CD4-positive, alpha-beta T cell (primary cell): ENCODE results near the gene SCAND1. TPM values are rescaled to one million over a fixed set of nuclear protein-coding genes. Genes with fewer than 3 reads are reported as not detected.

ENCODE experiments used
- ATAC-seq: fragments of 200-7000 bp; cut with Tn5 transposase; one replicate; pipeline ENCODE4 v1.10.0; 2022; ENCODE audit warnings: mild to moderate bottlenecking; ENCODE audit not compliant: poor library complexity
- CTCF ChIA-PET: fragments of 350-600 bp; sonication (Branson Sonifier 250); formaldehyde crosslinking; loops from one replicate; lab custom pipeline; 2021; ENCODE audit warnings: antibody characterized with exemption, inconsistent platforms; lab: Charles Lee
- POLR2A ChIA-PET: fragments of 350-600 bp; sonication (Branson Sonifier 250); formaldehyde crosslinking; loops from one replicate; lab custom pipeline; 2021; ENCODE audit warnings: antibody characterized with exemption, inconsistent platforms; lab: Charles Lee
- DNase-seq, 14 experiments: peaks; one replicate each; pipeline ENCODE4 v3.0.0-alpha.2; 2013 to 2020; ENCODE audit warnings: mixed read lengths in 2 of 14
- H3K27ac ChIP-seq, 2 donors: one replicate each; pipeline versions ENCODE4 v1.5.1 to v1.7.0; 2013; ENCODE audit warnings: low read length in 2 of 2, low read depth in 1 of 2, mild to moderate bottlenecking in 1 of 2
- H3K27me3 ChIP-seq, 2 experiments: 1 replicate in 1 of 2; 2 replicates in 1 of 2; pipeline versions ENCODE4 v1.6.1 to v1.7.0; 2013; ENCODE audit warnings: low read length in 2 of 2, control low read depth in 1 of 2, mild to moderate bottlenecking in 1 of 2, moderate library complexity in 1 of 2; ENCODE audit not compliant: insufficient read depth in 2 of 2, control insufficient read depth in 1 of 2
- H3K36me3 ChIP-seq: one replicate; pipeline ENCODE4 v1.6.1; 2013; ENCODE audit warnings: low read length, control low read depth; ENCODE audit not compliant: insufficient read depth
- H3K4me1 ChIP-seq: one replicate; pipeline ENCODE4 v1.6.1; 2013; ENCODE audit warnings: low read length, control low read depth; ENCODE audit not compliant: insufficient read depth
- H3K4me3 ChIP-seq: one replicate; pipeline ENCODE4 v1.5.1; 2013; ENCODE audit warnings: mild to moderate bottlenecking, low read length, moderate library complexity
- H3K9me3 ChIP-seq, 2 experiments: 1 replicate in 1 of 2; 2 replicates in 1 of 2; pipeline versions ENCODE4 v1.6.1 to v1.7.0; 2013; ENCODE audit warnings: low read length in 2 of 2, mild to moderate bottlenecking in 2 of 2, control low read depth in 1 of 2, moderate library complexity in 1 of 2; ENCODE audit not compliant: control insufficient read depth in 1 of 2, insufficient read depth in 1 of 2
- H3K27ac Mint-ChIP-seq: one replicate; pipeline ENCODE4 v1.8.0; 2020; ENCODE audit warnings: mixed read lengths
- H3K27me3 Mint-ChIP-seq: one replicate; pipeline ENCODE4 v1.8.0; 2021; ENCODE audit warnings: mixed read lengths
- H3K36me3 Mint-ChIP-seq: one replicate; pipeline ENCODE4 v1.8.0; 2021; ENCODE audit warnings: low read depth, mixed read lengths
- H3K4me1 Mint-ChIP-seq: one replicate; pipeline ENCODE4 v1.8.0; 2021; ENCODE audit warnings: low read depth, mixed read lengths
- H3K4me3 Mint-ChIP-seq: one replicate; pipeline ENCODE4 v1.8.0; 2020; ENCODE audit warnings: mild to moderate bottlenecking, mixed read lengths
- H3K9me3 Mint-ChIP-seq: one replicate; pipeline ENCODE4 v1.8.0; 2020; ENCODE audit warnings: mixed read lengths
- CTCF ChIP-seq: fragments of 200-600 bp; IDR thresholded peaks from one replicate; pipeline ENCODE4 v1.8.0; 2022; ENCODE audit warnings: antibody characterized with exemption, mild to moderate bottlenecking
- intact Hi-C, 2 experiments: fragments of 100-400 bp; cut with DNase I in 1 of 2; cut with micrococcal nuclease in 1 of 2; formaldehyde crosslinking; loops; one replicate each; pipeline versions ENCODE4 v1.15.1 to v1.9.0; 2023 to 2025; cut with DNase I, micrococcal nuclease
- total RNA-seq, 174 experiments: library from RNA in 2 of 174; stranded (reverse) in 2 of 174; gene quantifications; one replicate each; pipeline ENCODE4 v1.2.3 and lab custom pipeline; 2021 to 2026

The SCAND1 gene
- total RNA-seq, 2 experiments from 2014 or later = 77.2 to 82.7 TPM

GRCh38 chr20:35907017-35907701 lies 47.1 kb downstream of the SCAND1 start:
- no peak overlapping the region for H3K4me3 Mint-ChIP-seq
- no peaks in the 10 kb centered on the region for H3K9me3 Mint-ChIP-seq
- no peak for DNase-seq
- intact Hi-C loops = no loop called here
- H3K27ac Mint-ChIP-seq = no peak overlapping the region
- ATAC-seq = no peak
- POLR2A ChIA-PET = no interaction called here
- Histone ChIP-seq H3K36me3 (peaks cover 42% of the 10 kb centered on the region), H3K4me1 (no peaks in the 10 kb centered on the region), H3K9me3 (no peaks in the 10 kb centered on the region), H3K4me3 (no peak overlapping the region), H3K27me3 (no peaks in the 10 kb centered on the region), H3K27ac (no peak overlapping the region)
- peaks cover 16% of the 10 kb centered on the region for H3K4me1 Mint-ChIP-seq
- no peak for TF ChIP-seq CTCF
- H3K36me3 Mint-ChIP-seq = peaks cover 96% of the 10 kb centered on the region
- no peaks in the 10 kb centered on the region for H3K27me3 Mint-ChIP-seq
- CTCF ChIA-PET = no interaction called here

- POLR2A ChIA-PET = interaction anchor here (0.7 kb wide), 1 partner anchor 10 kb away, joined by 4 read pairs; no protein-coding TSS in a partner anchor
- TF ChIP-seq CTCF = no peak
- peak overlapping the region; percentile 18 for H3K27ac Mint-ChIP-seq
- peaks cover 21% of the 10 kb centered on the region for H3K4me1 Mint-ChIP-seq
- no peaks in the 10 kb centered on the region for H3K4me1 ChIP-seq
- H3K36me3 Mint-ChIP-seq = peaks cover 97% of the 10 kb centered on the region
- CTCF ChIA-PET = no interaction called here
- no peaks in the 10 kb centered on the region for H3K27me3 Mint-ChIP-seq
- H3K9me3 ChIP-seq = no peaks in the 10 kb centered on the region
- intact Hi-C loops = no loop called here
- H3K4me3 ChIP-seq = no peak overlapping the region
- no peak for ATAC-seq
- peaks cover 54% of the 10 kb centered on the region for H3K36me3 ChIP-seq
- no peaks in the 10 kb centered on the region for H3K9me3 Mint-ChIP-seq
- H3K4me3 Mint-ChIP-seq = no peak overlapping the region
- no peak overlapping the region for H3K27ac ChIP-seq
- no peak for DNase-seq
- H3K27me3 ChIP-seq = no peaks in the 10 kb centered on the region
These were observed 49.2 kb downstream of the SCAND1 start for GRCh38 chr20:35904982-35905663.

GRCh38 chr20:35903843-35904242 lies 50.5 kb downstream of the SCAND1 start:
- peaks cover 12% of the 10 kb centered on the region for H3K4me1 Mint-ChIP-seq
- no peak overlapping the region for H3K27ac Mint-ChIP-seq
- intact Hi-C loops = no loop called here
- Histone ChIP-seq H3K36me3 (peaks cover 63% of the 10 kb centered on the region), H3K27ac (no peak overlapping the region), H3K9me3 (no peaks in the 10 kb centered on the region), H3K4me1 (no peaks in the 10 kb centered on the region), H3K4me3 (no peak overlapping the region), H3K27me3 (no peaks in the 10 kb centered on the region)
- DNase-seq (no peak), ATAC-seq (no peak)
- H3K9me3 Mint-ChIP-seq = no peaks in the 10 kb centered on the region
- no peak overlapping the region for H3K4me3 Mint-ChIP-seq
- ChIA-PET CTCF (no interaction called here), POLR2A (no interaction called here)
- no peak for TF ChIP-seq CTCF
- peaks cover 95% of the 10 kb centered on the region for H3K36me3 Mint-ChIP-seq
- no peaks in the 10 kb centered on the region for H3K27me3 Mint-ChIP-seq

Other genes starting within 250 kb of the SCAND1 start
- 1,000 to 10,000 TPM; 1,057 to 1,091 TPM for gene RBM39, start 212.2 kb downstream of the SCAND1 start, total RNA-seq
- 100 to 1,000 TPM; 119 to 126 TPM for gene PHF20, start 182.5 kb downstream of the SCAND1 start, total RNA-seq
- 10 to 100 TPM; 17.4 to 20.1 TPM for gene CNBD2, start 14.1 kb upstream of the SCAND1 start, total RNA-seq
- gene EPB41L1, start 200.2 kb upstream of the SCAND1 start, total RNA-seq = under 1 TPM; 0.19 to 0.25 TPM